GM12878 (cell line): ENCODE data around the gene FERMT3. TPM values are rescaled to one million over a fixed set of nuclear protein-coding genes. Genes with fewer than 3 reads are reported as not detected.

Experiments
- BCL11A ChIP-seq: IDR thresholded peaks from 2 replicates; pipeline ENCODE4 v1.6.1; 2011; ENCODE audit warnings: low read depth, low read length
- E4F1 ChIP-seq: fragments of 450-650 bp; IDR thresholded peaks from 2 replicates; pipeline ENCODE4 v1.6.1; 2018; ENCODE audit warnings: borderline replicate concordance, mild to moderate bottlenecking; ENCODE audit not compliant: partially characterized antibody
- HCFC1 ChIP-seq: fragments of 150-350 bp; IDR thresholded peaks from 2 replicates; pipeline ENCODE4 v1.6.1; 2014; ENCODE audit warnings: low read length
- KLF5 ChIP-seq: fragments of 450-650 bp; IDR thresholded peaks from 2 replicates; pipeline ENCODE4 v1.6.1; 2014; ENCODE audit warnings: mild to moderate bottlenecking; ENCODE audit not compliant: partially characterized antibody
- MAX ChIP-seq: IDR thresholded peaks from 2 replicates; pipeline ENCODE4 v1.6.1; 2012; ENCODE audit warnings: low read depth, low read length, improper control_type of control experiment
- MEF2B ChIP-seq: fragments of 450-650 bp; IDR thresholded peaks from 2 replicates; pipeline ENCODE4 v1.6.1; 2018; ENCODE audit warnings: mild to moderate bottlenecking, moderate library complexity; ENCODE audit not compliant: partially characterized antibody, poor library complexity, severe bottlenecking
- NFYB ChIP-seq: IDR thresholded peaks from 2 replicates; pipeline ENCODE4 v1.6.1; 2011; ENCODE audit warnings: low read depth, mild to moderate bottlenecking, low read length, improper control_type of control experiment, moderate library complexity; ENCODE audit not compliant: insufficient read depth
- RELA ChIP-seq: fragments of 450-650 bp; IDR thresholded peaks from 2 replicates; pipeline ENCODE4 v1.8.0; 2014; ENCODE audit warnings: borderline replicate concordance; ENCODE audit not compliant: partially characterized antibody
- RUNX3 ChIP-seq: IDR thresholded peaks from 2 replicates; pipeline ENCODE4 v1.6.1; 2012; ENCODE audit warnings: low read length, inconsistent platforms
- USF2 ChIP-seq: IDR thresholded peaks from 2 replicates; pipeline ENCODE4 v1.6.1; 2011; ENCODE audit warnings: low read depth, low read length, improper control_type of control experiment, borderline replicate concordance
- WRNIP1 ChIP-seq: IDR thresholded peaks from 2 replicates; pipeline ENCODE4 v1.6.1; 2011; ENCODE audit warnings: low read depth, low read length, improper control_type of control experiment, borderline replicate concordance
- YBX1 ChIP-seq: fragments of 450-650 bp; IDR thresholded peaks from 2 replicates; pipeline ENCODE4 v1.6.1; 2016; ENCODE audit warnings: antibody characterized with exemption
- polyA plus RNA-seq, 11 experiments: library from polyadenylated mRNA; depleted of rRNA in 4 of 11; unstranded in 6 of 11; stranded (reverse) in 5 of 11; fragments of >200 nt; fragmentation: Nextera tagmentation in 4 of 11; fragmentation: Illumina TruSeq in 1 of 11; extraction: Ambion mirVana in 4 of 11; extraction: Trizol in 1 of 11; gene quantifications; 1 replicate in 1 of 11; 2 replicates in 10 of 11; pipeline versions ENCODE4 v1.2.1 to v1.2.3, GENCODE V29; 2011 to 2016; ENCODE audit warnings: inconsistent platforms in 2 of 11, missing spikeins in 2 of 11, low read depth in 1 of 11
- total RNA-seq, 4 experiments: library from RNA; depleted of rRNA in 3 of 4; stranded (reverse); fragments of >200 nt in 3 of 4; fragmentation: Illumina TruSeq in 1 of 4; extraction: Trizol in 1 of 4; gene quantifications; 2 replicates each; pipeline versions ENCODE4 v1.2.1 to v1.2.3, GENCODE V29; 2013 to 2021

Gene FERMT3
- total and polyA plus RNA-seq, 10 of the 15 experiments (the other 5 are each of a cell fraction or from before 2014, with no cell fraction given), result 2.0 to 211 (median 114) TPM

GRCh38 chr11:64237484-64237951 lies 31.0 kb downstream of the FERMT3 start (continued):
- TF ChIP-seq RELA (no peak), YBX1 (no peak), MEF2B (no peak), WRNIP1 (no peak), E4F1 (no peak), KLF5 (no peak), MAX (no peak), RUNX3 (no peak), BCL11A (no peak), USF2 (no peak), HCFC1 (no peak), NFYB (no peak)
